PC-3 (cell line): ENCODE measurements around the gene YTHDF1. TPM values are rescaled to one million over a fixed set of nuclear protein-coding genes. Genes with fewer than 3 reads are reported as not detected.

Source experiments
- ATAC-seq: fragments of 200-7000 bp; cut with Tn5 transposase; 2 replicates; pipeline ENCODE4 v1.9.1; 2020; ENCODE audit warnings: mild to moderate bottlenecking, moderate library complexity
- BruUV-seq: library from RNA; stranded (reverse); fragments of 400-500 nt; replicated peaks from 2 replicates; lab custom pipeline; 2021; lab: Mats Ljungman, UMichigan
- CTCF ChIA-PET: fragments of 300-600 bp; sonication (Branson Sonifier 250); formaldehyde crosslinking; loops from one replicate; lab custom pipeline; 2022; ENCODE audit warnings: antibody characterized with exemption; lab: Charles Lee
- POLR2A ChIA-PET: fragments of 300-600 bp; sonication (Branson Sonifier 250); formaldehyde crosslinking; loops from one replicate; lab custom pipeline; 2022; ENCODE audit warnings: antibody characterized with exemption; ENCODE audit not compliant: unreplicated experiment; lab: Charles Lee
- DNase-seq: peaks from one replicate; pipeline ENCODE4 v3.0.0-alpha.2; 2015
- H2AFZ ChIP-seq: fragments of 300-600 bp; sonication (generic); 2 replicates; pipeline ENCODE4 v1.6.0; 2016; ENCODE audit warnings: antibody characterized with exemption, low read length
- H3F3A ChIP-seq: fragments of 300-600 bp; sonication (generic); one replicate; pipeline ENCODE4 v1.6.0; 2017; ENCODE audit warnings: antibody characterized with exemption, low read length, control low read depth, mild to moderate bottlenecking; ENCODE audit not compliant: unreplicated experiment
- H3K27ac ChIP-seq: fragments of 300-600 bp; sonication (generic); 2 replicates; pipeline ENCODE4 v1.5.1; 2016; ENCODE audit warnings: mild to moderate bottlenecking, low read length
- H3K27me3 ChIP-seq: fragments of 300-600 bp; sonication (generic); 2 replicates; pipeline ENCODE4 v1.6.1; 2016; ENCODE audit warnings: low read length, mixed read lengths
- H3K36me3 ChIP-seq: fragments of 300-600 bp; sonication (generic); 2 replicates; pipeline ENCODE4 v1.6.1; 2016; ENCODE audit warnings: low read depth, mixed run types, low read length, mixed read lengths
- H3K4me1 ChIP-seq: fragments of 300-600 bp; sonication (generic); 2 replicates; pipeline ENCODE4 v1.5.1; 2016; ENCODE audit warnings: low read length; ENCODE audit not compliant: insufficient read depth
- H3K4me2 ChIP-seq: fragments of 300-600 bp; sonication (generic); 2 replicates; pipeline ENCODE4 v1.6.0; 2016; ENCODE audit warnings: low read length
- H3K4me3 ChIP-seq: fragments of 300-600 bp; sonication (generic); 2 replicates; pipeline ENCODE4 v1.5.1; 2016; ENCODE audit warnings: mild to moderate bottlenecking, low read length, mixed read lengths
- H3K79me2 ChIP-seq: fragments of 300-600 bp; sonication (generic); 2 replicates; pipeline ENCODE4 v1.6.1; 2017; ENCODE audit warnings: low read length, mixed read lengths
- H3K9ac ChIP-seq: fragments of 300-600 bp; sonication (generic); 2 replicates; pipeline ENCODE4 v1.6.0; 2016; ENCODE audit warnings: mild to moderate bottlenecking, low read length
- H3K9me2 ChIP-seq: fragments of 300-600 bp; sonication (generic); replicated peaks from 2 replicates; pipeline ENCODE4 v1.6.1; 2016; ENCODE audit warnings: mixed run types, low read length, mixed read lengths
- H3K9me3 ChIP-seq: fragments of 300-600 bp; sonication (generic); 2 replicates; pipeline ENCODE4 v1.6.1; 2016; ENCODE audit warnings: low read length, mixed read lengths
- H4K20me1 ChIP-seq: fragments of 300-600 bp; sonication (generic); 2 replicates; pipeline ENCODE4 v1.6.1; 2016; ENCODE audit warnings: low read length, mixed read lengths
- EZH2 ChIP-seq: fragments of 300-600 bp; sonication (generic); IDR thresholded peaks from one replicate; pipeline ENCODE4 v1.6.1; 2017; ENCODE audit warnings: antibody characterized with exemption, mild to moderate bottlenecking, low read length; ENCODE audit not compliant: unreplicated experiment
- EZH2phosphoT487 ChIP-seq: fragments of 300-600 bp; sonication (generic); IDR thresholded peaks from 2 replicates; pipeline ENCODE4 v1.6.1; 2018; ENCODE audit warnings: mild to moderate bottlenecking, antibody characterized with exemption, low read length, borderline replicate concordance
- intact Hi-C: fragments of 100-400 bp; cut with micrococcal nuclease; formaldehyde crosslinking; loops from 2 replicates; pipeline ENCODE4 v1.9.0; 2023
- total RNA-seq: library from RNA; depleted of rRNA; stranded (reverse); fragments of >200 nt; gene quantifications from 2 replicates; pipeline ENCODE4 v1.2.3, GENCODE V29; 2014
- TF ChIP-seq, protein P1 (sequence below): fragments of 300-600 bp; sonication (generic); conservative IDR thresholded peaks from 2 replicates; pipeline ENCODE4 v1.5.1; 2017; ENCODE audit warnings: antibody characterized with exemption, low read depth, mild to moderate bottlenecking, low read length

YTHDF1 gene
- total RNA-seq, 1 experiment from 2014 or later, result 30.0 TPM

DNA sequence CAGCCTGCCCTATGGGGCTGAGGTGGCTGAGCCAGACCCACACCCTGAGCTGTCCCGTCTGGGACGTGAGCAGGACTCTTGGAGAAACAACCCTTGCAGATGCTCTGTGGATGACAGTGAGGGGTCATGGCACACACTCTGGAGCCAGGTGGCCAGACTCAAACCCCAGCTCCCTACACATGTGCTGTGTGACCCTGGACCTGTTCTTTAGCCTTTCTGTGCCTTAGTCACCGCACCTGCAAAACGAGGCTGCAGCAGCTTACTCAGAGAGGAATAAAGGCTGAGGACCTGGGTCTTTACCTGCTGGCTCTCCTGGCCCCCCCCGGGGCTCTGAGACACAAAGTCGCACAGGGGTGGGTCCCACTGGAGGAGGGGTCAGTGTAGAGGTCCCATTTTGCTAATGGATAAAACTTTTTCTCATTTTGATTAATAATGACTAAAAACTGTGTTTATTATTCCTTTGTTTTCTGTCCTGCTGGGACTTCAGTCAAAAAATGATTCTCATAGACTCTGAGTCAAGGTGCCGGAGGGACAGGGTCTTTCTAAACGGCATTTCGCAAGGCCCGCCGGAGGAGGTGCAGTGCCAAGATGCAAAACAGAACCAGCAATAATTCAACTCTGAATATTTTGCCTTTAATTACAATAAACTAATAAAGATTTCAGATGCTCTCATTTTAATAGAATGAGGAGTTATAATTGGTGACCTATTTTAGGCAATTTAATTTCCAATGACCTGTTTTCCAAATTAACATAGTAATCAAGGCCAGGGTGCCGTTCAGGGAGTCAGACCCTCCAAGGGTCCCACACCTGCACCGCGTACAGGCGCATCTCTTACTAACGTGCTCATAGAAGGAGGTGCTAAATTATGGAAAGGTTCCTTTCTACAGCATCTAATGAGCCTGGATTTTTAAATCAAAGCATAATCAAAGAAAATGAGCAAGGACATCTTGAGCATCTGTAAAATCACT lies 62.4 kb downstream of the YTHDF1 start:
- Histone ChIP-seq H3K4me2 (no peak overlapping the region), H3F3A (no peaks in the 10 kb centered on the region), H4K20me1 (no peaks in the 10 kb centered on the region), H3K9me3 (no peaks in the 10 kb centered on the region), H3K4me3 (no peak overlapping the region), H3K36me3 (no peaks in the 10 kb centered on the region), H3K27me3 (peaks cover 78% of the 10 kb centered on the region), H3K79me2 (no peaks in the 10 kb centered on the region), H3K4me1 (no peaks in the 10 kb centered on the region), H3K9ac (no peak overlapping the region), H2AFZ (no peak overlapping the region), H3K27ac (no peak overlapping the region), H3K9me2 (no peaks in the 10 kb centered on the region)
- ATAC-seq (no peak), DNase-seq (no peak)
- ChIA-PET CTCF (no interaction called here), POLR2A (no interaction called here)
- no TSS peak for BruUV-seq
- TF ChIP-seq EZH2 (no peak), EZH2phosphoT487 (peak; percentile 10; the same call in 1 of the 2 replicates)
- TF ChIP-seq, protein P1, sequence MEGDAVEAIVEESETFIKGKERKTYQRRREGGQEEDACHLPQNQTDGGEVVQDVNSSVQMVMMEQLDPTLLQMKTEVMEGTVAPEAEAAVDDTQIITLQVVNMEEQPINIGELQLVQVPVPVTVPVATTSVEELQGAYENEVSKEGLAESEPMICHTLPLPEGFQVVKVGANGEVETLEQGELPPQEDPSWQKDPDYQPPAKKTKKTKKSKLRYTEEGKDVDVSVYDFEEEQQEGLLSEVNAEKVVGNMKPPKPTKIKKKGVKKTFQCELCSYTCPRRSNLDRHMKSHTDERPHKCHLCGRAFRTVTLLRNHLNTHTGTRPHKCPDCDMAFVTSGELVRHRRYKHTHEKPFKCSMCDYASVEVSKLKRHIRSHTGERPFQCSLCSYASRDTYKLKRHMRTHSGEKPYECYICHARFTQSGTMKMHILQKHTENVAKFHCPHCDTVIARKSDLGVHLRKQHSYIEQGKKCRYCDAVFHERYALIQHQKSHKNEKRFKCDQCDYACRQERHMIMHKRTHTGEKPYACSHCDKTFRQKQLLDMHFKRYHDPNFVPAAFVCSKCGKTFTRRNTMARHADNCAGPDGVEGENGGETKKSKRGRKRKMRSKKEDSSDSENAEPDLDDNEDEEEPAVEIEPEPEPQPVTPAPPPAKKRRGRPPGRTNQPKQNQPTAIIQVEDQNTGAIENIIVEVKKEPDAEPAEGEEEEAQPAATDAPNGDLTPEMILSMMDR, result no peak
- intact Hi-C loops, result no loop called here

DNA sequence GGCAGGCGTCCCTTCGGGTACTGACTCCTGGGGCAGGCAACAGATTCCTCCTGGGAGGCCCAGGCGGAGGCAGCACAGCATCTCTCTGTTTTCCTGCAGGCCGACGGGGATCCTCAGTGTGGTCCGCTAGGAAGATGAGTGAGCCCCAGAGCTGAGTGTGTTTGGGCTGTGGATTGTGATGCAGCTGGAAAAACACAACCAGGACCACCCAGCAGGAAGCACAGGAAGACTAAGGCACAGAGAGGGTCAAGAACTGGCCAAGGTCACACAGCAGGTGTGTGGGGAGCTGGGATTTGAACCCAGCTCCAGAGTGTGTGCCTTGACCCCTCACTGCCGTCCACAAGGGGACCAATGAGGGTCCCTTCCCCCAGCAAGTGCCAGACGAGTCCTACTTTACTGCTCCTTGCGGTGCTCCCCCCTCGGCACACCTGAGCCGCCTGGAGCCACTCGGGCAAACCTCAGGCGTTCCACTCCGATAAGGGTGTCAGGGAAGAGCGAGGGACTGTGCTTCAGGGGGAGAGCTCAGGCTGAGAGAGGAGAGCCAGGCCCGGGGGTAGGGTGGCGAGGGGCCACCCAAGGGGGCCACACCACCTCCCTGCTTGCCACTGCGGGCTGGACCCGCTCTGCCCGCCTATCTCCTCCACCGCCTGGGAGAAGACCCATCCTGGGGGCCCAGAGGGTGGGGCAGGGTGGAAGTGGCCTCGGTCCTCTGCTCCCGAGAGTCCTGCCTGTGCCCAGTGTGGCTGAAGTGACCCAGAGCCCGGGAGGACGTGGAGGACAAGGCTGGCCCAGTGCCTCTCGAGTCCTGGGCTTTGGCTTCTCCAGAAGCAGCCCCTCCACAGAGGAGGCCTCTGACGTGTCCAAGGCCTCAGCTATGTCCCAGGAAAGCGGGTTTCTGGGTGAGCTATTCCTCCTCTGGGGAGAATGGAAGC lies 63.3 kb downstream of the YTHDF1 start:
- no peaks in the 10 kb centered on the region for H3K79me2 ChIP-seq
- H3K4me3 ChIP-seq, result no peak overlapping the region
- peaks cover 2% of the 10 kb centered on the region; the same call in 1 of the 2 replicates for H3K9me3 ChIP-seq
- POLR2A ChIA-PET, result interaction anchor here (0.7 kb wide), 1 partner anchor 8 kb away, joined by 3 read pairs; no protein-coding TSS in a partner anchor
- no peak overlapping the region for H3K27ac ChIP-seq
- no peak overlapping the region for H3K9ac ChIP-seq
- no peaks in the 10 kb centered on the region for H4K20me1 ChIP-seq
- intact Hi-C loops, result no loop called here
- H2AFZ ChIP-seq, result no peak overlapping the region
- no peaks in the 10 kb centered on the region for H3K36me3 ChIP-seq
- ATAC-seq (no peak; the same call in 1 of the 2 replicates), DNase-seq (no peak)
- no peaks in the 10 kb centered on the region for H3K9me2 ChIP-seq
- no peaks in the 10 kb centered on the region for H3F3A ChIP-seq
- CTCF ChIA-PET, result no interaction called here
- H3K27me3 ChIP-seq, result peaks cover 87% of the 10 kb centered on the region
- no peaks in the 10 kb centered on the region for H3K4me1 ChIP-seq
- TF ChIP-seq EZH2, result no peak
- no peak for TF ChIP-seq EZH2phosphoT487
- TF ChIP-seq, protein P1, result no peak
- no TSS peak for BruUV-seq
- no peak overlapping the region for H3K4me2 ChIP-seq
